ENCODE results near the gene GNB1L.

GNB1L gene

DNA sequence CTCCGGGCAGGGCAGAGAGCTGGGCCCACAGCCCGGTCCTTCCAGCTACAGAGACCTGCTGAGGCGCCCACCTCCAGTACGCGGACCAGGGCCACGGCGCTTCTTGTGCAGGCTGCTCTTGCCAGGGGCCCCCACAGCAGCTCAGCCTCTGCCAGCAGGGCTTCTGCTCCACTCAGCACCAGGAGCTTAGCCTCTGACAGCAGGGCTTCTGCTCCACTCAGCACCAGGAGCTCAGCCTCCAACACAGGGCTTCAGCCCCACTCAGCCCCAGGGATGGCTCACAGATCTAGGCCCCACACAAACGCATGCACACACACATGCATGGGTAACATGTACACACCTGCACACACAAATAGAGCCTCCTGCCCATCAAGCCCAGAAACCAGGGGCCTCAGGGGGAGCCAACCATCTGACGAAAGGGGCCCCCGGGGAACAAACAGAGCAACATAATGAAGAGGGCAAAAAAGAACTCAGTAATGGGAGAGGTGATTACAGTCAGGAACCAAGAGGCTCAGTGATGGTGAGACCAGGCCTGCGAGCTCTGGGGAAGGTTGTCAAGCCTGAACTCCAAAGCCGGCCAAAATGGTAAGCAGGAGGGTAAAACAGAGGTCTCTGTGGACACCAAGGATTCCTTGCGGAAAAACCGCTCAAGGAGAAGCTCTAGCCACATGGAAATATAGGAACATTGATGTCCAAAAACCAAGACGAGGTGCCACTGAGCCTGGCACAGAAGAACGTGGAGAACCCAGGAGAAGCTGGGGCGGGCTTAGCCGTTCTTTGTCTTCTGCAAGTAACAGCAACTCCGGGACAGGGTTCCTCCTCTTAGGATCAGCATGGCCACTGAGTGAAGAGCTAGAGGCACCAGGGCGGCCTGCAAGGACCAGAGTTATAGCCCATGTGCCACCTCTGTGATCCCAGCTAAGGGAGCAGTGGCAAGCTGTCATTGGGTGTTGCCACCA is 46.5 kb downstream of the GNB1L start:
- no peak for DNase-seq (ENCODE audit: low spot score)

DNA sequence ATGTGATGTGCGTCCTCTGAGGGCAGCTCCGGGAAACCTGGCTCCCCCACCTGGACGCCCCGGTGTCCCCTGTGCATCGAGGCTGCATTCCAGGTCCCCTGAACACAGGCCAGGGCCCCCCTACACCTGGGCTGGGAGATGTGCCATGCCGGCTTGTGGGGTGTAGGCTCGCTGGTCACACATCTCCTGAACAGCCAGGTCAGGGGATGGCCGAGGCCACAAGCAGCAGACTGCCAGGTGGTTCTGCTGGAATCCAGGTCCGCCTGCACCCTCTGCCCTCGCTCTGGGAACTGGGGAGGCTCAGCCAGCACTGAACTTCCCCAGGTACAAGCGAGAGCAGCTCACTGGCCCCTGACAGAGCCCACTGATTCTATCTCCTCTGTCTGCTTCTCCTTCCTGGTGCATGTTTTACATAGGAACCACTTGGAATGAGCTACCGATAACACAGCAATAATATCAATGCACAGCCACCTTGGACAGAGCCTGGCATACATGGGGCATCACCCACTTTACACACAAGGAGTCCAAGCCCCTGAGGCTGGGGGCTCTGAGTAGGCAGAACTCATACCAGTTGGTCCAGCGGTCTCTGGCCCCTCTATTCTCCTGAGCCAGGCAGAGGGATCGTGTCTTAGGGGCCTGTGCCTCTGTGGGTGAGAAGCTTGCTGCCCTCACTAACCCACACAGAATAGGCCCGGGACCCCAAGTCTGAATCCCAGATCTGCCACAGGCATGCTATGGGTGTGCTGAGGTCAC is 47.3 kb downstream of the GNB1L start:
- DNase-seq (ENCODE audit: low spot score): no peak

DNA sequence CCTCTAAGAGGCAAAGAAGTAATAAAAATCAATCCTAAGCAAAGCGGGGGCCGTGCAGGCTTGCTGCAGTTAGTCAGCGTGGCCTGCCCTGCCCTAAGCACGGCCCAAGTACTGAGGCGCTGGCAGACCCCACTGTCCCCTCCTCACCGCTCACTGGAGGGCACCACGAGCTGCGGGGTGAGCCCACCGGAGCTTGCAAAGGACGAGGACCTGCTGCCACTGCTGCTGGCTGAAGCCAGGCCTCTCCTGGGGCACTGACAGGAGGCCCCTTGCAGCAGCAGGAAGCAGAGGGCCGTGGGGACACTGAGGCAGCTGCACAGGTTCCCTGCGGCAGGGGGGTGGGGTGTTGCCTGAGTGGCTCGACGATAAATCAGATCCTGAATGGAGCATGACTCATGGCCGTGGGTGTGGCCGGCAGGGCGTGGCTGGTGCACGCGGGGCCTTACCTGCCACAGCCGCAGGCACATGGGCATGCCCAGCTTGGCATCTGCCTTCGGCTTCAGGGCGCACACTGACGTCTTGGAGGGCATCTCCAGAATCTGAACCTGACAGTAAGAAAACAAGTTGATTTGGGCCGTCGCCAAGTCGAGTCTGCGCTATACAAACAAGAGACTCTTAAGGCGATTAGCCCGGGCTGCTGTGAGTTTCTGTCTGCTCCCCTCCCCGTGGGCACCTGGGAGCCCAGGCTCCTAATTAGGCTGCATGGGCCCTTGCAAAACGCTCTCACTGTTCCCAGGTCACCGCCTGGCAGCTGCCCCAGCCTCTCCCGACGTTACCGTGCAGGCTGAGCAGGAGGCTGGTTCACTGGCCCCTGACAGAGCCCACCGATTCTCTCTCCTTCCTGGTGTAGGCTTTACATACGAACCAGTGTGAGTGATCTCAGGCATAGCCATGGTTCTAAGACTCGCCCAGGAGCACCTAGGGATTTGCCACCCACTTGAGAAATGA is 48.2 kb downstream of the GNB1L start:
- no peak for DNase-seq (ENCODE audit: low spot score)

DNA sequence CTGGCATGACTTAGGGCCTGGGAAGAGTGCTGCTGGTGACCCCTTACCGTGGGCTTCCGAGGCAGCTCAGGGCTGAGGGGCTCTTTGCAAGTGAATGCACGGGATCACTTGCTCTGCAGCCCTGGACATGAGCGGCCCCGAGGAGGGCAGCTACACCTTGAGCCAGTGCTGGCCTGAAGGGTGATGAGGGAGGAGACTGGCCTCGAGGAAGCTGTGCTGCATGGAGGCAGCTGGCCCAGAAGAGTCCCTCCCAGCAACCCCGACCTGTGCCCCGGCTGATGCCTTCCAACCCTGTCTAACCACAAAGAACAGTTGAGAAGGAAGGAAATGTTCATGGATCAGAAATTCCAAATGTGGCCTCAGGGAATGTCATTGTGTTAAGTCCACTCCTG is 48.9 kb downstream of the GNB1L start:
- no peak for DNase-seq (ENCODE audit: low spot score)

DNA sequence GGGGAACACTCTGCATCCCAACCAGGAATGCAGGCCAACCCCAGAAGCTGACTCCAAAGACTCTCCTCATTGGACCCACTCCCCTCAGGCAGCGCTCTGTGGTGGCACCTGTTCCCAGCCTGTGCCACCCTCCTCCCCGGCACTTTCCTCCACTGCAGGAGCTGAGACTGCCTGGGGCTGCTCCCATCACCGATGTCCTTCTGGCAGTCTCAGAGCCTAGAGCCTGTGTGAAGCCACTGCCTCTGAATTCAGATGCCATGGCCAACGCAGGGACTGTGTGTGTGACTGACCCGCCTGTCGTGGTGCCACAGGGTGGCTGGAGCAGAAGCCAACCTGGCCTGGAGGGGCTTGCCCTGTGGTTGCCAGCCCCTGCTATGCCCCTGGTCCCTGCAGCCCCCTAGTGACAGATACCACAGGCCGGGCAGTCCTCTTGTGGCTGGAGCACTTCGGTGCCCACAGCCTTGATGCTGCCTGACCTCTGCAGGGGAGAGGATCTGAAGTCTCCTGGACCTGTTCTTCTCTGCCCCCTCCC is 50.9 kb downstream of the GNB1L start:
- no peak for DNase-seq (ENCODE audit: low spot score)

DNA sequence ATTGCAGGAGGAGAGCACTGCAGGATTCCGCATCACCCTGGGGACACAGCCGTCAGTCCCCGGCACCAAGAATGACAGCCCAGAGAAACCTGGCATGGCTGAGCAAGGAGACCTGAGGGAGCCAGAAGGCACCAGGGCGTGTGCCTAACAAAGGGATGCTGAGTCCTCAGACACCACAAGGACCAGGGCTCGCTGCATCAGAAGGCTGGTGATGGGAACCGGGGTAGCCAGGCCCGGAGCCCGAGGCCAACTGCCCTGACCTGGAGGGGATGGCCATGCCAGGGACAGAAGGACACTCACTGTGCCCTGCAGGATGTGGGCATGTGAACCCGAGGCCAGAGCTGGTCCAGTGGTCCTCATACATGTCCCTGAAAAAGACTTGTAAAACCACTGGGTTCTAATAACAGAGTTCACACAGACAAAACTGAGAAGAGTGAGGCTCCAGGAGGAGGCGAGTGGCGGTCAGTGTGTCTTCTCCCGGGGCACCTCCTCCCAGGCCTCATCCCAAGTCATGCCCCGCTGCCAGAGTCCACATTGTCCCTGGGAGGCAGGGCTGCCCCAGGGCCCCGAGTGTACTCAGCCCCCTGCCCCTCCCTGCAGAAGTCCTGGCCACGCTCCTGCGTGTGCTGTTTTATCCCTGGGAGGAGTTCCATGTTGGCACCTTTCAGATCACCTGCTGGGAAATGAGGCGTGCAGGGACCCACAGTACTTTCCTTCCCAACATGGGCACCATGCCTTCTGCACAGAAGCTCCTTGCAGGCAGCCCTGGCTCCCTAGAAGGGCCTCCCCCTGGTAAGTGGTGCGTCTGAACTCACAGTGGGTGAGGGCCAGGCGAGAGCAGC is 51.6 kb downstream of the GNB1L start:
- no peak for DNase-seq (ENCODE audit: low spot score)

DNA sequence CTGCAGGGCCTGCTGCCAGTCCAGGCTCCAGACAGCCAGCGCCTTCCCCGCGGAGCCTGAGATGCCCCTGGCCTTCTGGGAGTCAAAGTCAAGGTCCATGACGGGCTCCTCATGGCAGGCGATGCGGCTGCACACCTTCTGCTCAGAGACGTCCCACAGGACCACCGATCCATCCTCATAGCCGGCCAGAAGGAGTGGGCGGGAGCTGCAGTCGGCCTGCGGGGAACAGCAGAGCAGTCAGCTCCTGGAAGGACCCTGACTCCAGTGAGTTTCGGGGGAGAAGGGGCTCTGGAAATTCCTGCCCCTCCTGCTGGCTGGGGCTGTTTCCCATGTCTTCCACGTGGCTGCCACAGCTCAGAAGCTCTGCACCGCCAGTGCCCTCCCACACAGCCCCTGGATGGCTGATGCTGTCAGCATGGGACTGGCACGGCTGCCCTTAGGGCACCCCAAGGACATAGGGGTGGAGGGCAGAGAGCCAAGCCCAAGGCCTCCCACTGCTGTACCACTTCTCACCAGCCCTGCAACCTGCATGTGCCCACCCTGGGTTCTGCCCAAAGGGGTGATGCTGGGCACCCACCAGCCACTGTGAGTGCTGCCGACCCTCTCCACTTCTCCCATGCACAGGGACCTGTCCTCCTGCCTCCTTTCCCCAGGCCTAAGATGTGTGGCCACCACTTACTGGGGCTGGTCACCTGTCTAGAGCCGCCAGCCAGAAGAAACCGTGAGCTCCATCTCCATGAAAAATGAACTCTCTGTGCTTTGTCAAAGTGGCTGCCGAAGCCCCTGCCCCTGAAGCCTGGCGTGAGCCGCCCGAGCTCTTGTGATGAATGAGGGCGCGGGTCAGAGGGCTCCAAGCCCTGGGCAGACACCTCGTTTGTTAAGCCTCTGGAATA is 52.4 kb downstream of the GNB1L start:
- no peak for DNase-seq (ENCODE audit: low spot score)

DNA sequence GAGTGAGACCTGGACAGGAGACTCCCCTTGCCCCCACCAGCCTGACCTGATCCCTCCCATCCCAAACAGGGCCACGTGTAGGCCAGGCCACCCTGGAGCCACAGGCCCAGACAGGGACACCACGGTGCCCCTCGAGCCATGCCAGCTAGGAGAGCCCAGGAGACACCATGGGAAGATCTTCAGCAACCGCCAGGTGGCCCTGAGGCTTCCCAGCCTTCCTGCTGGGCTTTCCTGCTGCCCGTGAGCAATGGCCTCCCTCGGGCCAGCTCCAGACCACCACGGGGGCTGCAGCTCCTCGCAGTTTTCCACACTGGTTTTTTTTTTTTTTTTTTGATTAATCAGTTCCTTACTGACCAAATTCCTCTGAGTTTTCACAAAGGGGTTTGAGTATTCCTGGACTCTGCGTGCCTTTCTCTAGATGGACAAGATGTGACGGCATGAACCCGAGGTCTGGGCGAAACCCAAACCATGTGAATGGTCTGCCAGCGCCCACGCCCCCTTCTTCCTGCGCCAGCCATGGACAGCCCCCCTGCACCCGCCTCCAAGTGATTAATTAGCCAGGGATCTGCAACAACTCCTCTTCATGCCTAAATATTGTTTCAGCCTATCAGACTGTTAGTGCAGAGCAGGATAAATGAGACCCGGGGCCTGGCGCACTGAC is 53.2 kb downstream of the GNB1L start:
- no peak for DNase-seq (ENCODE audit: low spot score)

DNA sequence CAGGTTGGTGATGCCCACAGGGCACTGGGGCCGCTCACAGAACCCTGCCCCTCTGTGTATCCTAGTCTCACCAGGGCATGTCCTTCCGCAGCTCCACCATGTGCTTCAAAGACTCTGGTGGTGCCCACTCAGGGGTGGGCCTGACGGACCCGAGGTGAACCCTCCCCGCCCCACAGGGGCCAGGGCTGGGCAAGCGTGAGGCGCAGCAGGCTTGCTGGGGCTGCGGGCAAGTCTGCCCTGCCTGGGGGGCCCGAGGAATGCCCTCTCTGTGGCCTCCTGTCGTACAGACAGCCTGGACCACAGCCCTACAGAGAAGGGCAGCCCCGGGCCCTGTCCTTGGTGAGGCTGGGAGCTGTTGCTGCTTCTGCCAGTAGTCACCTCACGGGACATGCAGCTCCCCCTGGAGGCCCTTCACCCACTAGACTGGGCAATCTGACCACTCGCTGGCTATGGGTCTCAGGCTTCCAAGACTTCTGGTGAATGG is 53.9 kb downstream of the GNB1L start:
- DNase-seq (ENCODE audit: low spot score): no peak

DNA sequence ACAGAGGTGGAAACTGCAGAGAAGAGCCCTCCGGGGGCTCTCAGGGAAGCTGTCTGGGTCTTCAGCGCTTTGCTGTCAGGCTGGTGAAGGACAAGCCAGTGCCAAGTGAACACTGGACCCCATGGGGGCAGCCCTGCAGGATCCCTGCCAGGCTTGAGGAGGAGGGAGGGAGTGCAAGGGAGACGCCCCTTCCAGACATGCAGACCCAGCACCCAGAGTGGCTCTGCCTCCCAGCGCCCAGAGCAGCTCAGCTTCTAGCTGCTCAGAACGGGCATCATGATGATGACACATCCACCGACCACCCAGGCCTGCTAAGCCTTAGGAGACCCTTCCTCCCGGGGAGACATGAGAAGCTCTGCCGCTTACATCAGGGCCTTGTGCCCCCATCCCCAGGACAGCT is 54.4 kb downstream of the GNB1L start:
- no peak for DNase-seq (ENCODE audit: low spot score)

DNA sequence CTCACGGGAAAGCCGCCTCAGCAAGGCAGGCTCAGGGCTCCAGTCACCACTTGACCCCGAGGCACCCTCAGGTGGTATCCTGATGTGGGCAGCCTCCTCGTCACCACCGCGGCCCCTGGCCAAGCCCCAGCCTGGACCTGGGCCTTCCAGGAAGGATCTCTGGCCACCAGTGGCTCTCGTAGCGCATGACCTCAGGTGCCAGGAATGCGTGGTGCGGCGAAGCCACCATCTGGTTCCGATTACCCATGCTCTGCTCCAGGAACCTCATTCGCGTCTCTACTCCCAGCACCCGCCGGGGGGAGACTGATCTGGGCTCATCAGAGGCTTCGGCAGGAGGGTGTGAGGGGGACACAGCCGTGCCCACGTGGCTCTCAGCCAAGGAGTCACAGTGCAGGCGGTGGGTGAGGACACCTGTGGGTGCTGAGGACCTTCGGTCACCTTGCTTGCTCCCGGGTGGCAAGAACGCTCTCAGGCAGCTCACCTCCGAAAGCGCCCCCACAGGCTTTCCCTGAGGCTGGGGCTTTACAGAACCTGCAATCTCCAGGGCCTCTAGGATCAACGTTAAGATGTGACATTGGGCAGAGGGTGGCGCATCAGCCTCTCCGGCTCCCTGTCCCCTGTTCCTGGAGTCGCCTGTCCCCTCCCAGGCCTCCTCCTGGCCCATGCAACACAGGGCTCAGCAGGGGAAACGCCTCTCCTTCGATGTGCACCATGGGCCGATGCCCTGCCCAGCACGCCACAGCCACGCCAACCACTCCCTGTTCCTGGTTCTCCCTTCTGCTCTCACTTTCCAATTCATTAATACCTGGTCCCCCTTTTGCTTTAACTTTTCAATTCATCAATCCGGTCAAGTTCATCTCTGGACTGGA is 55.1 kb downstream of the GNB1L start:
- no peak for DNase-seq (ENCODE audit: low spot score)

DNA sequence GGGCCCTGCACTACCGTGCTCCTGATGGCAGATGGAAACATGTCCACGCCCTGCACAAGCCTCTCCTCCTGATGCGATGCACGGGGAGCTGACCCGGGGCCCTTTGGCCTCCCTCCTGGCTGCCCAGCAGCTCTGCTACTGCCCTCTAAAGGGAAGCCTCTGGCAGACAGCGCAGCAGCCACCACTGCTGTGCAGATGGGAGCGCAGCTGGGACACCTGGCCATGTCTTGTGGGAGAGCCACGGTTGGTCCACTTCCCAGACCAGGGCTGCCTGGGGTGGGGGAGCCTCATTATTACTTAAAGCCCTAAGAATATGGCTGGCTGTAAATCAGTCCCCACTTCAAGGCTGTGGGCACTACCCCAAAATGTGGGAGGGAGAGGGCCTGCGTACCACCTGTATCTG is 55.8 kb downstream of the GNB1L start:
- DNase-seq (ENCODE audit: low spot score): no peak

DNA sequence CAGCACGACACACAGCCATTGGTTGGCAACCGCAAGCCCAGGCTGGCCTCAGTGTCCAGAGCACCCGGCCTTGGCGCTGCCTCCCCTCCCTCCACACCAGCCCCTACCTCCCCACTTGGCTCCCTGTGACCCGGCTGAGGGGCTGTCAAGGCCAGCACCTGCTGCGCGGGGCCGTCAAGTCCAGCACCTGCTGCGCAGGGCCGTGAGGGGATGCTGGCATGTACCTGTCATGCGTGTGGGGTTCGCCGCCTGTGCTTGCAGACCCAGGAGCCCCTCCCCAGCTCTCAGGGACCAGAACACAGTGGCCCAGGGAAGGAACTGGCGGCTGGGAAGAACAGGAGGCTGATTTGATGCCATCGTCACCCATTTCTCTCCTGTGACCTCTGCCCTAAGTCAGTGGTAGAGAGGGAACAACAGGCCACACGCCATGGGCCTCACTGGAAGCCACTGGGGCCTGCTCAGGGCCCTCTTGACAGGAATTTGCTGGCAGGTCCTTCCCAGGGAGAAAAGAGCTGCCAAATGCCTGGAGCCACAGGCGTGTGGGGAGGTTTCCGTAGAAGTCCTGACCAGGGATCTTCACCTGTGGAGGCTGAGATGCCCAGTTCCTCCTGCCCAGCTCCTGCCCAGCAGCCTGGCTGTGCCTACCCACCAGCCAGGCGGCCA is 56.5 kb downstream of the GNB1L start:
- DNase-seq (ENCODE audit: low spot score): no peak

DNA sequence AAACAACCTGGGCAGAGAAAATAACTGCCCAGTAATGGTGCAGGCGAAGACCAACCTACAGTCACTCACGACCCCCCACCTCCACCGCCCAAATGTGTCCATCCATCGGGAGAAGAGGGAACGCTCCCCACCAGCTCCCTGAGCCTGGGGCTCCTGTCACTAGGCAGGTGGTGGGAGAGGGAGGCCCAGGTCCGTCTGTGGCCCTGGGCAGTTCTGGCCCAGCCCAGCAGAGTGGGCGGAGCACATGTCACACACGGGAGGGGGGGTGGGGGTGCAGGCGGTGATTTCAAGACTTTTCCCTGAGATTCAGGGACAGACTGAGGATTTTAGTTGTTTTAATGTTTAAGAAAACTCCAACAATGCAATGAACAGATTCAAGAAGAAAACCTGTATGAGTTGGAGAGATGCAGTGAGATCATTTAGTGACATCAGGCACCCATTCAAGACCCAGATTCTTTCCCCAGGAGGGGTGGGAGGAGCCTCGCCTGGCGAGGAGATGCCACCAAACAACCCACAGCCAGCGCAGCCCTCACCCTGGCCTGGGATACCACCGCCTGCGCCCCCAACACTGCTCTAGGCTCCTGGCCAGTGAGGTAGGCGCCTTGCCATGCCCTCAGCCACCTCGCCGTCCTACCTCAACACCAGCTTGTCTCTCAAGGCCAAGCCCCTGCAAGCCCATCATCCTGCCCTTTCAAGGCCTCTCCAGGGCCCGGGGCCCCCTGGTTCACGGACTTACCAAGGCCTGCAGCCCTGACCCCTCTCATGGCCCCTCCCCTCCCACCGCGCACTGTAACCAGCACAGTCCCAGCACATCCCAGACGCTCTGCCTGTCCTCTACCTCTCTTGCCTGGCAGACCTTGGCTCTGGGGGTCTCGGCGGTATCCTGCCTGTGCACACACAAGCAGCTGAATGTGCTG is 57.3 kb downstream of the GNB1L start:
- no peak for DNase-seq (ENCODE audit: low spot score)

DNA sequence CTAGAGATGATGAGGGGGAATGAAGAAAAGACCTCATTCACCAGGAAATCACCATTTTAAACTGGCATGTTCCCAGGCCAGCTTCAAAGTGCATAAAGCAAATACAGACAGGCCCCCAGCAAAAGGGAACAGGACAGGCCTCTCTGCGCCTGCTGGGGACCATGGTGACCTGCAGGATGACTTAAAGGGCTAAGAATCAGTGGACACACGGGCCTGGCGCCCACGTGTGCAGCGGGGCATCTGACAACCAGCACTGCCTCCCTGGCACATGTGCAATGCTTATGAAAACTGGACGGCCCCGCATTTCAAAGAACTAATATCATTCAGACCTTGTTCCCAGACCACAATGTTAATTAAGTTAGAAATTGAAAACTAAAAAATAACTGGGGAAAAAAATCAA is 58.5 kb downstream of the GNB1L start:
- DNase-seq (ENCODE audit: low spot score): no peak

DNA sequence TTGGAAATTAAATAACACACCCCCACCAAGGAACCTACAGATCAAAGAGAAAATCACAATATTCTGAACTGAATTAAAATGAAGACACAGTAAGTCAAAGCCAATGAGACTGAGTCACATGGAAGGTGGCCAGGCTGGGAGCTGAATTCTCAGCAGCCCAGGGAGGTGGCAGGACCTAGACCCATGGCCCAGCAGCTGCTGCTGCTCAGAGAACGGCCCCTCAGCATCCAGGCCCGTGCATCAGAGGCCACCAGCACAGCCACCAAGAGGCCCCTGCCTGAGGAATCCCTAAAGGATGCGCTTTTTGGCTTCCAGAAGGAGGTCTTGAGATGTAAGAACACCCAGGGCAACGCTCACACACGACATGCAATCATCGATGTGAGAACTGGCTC is 59.1 kb downstream of the GNB1L start:
- DNase-seq (ENCODE audit: low spot score): no peak

Measured in CD4-positive, alpha-beta T cell treated with Interleukin-15 for 4 hours (primary cell).